Osteoblast (primary cell): ENCODE data around the gene PCDHA12. TPM values are rescaled to one million over a fixed set of nuclear protein-coding genes. Genes with fewer than 3 reads are reported as not detected.

Experiments
- DNase-seq: peaks from one replicate; pipeline ENCODE4 v3.0.0; 2011; ENCODE audit warnings: low spot score, mixed read lengths; ENCODE audit not compliant: insufficient read length; ENCODE audit errors: missing footprints
- H2AFZ ChIP-seq: 2 replicates; pipeline ENCODE4 v1.6.0; 2011; ENCODE audit warnings: mild to moderate bottlenecking, low read length
- H3K27ac ChIP-seq: 2 replicates; pipeline ENCODE4 v1.5.1; 2011; ENCODE audit warnings: mild to moderate bottlenecking, low read depth, low read length, moderate library complexity
- H3K27me3 ChIP-seq: 2 replicates; pipeline ENCODE4 v1.6.0; 2012; ENCODE audit warnings: mild to moderate bottlenecking, control low read depth, inconsistent platforms, low read length, moderate library complexity; ENCODE audit not compliant: insufficient read depth
- H3K36me3 ChIP-seq: 2 replicates; pipeline ENCODE4 v1.5.1; 2011; ENCODE audit warnings: mild to moderate bottlenecking, low read length, control low read depth, moderate library complexity; ENCODE audit not compliant: insufficient read depth
- H3K4me1 ChIP-seq: 2 replicates; pipeline ENCODE4 v1.5.1; 2011; ENCODE audit warnings: mild to moderate bottlenecking, low read length, control low read depth, moderate library complexity; ENCODE audit not compliant: insufficient read depth
- H3K4me2 ChIP-seq: 2 replicates; pipeline ENCODE4 v1.6.0; 2011; ENCODE audit warnings: mild to moderate bottlenecking, low read length; ENCODE audit not compliant: insufficient read depth
- H3K4me3 ChIP-seq: fragments of 200-600 bp; sonication (generic); 3 replicates; pipeline ENCODE4 v1.5.1; 2012; ENCODE audit warnings: mild to moderate bottlenecking, low read length, inconsistent platforms; ENCODE audit not compliant: insufficient read depth
- H3K79me2 ChIP-seq: 2 replicates; pipeline ENCODE4 v1.6.0; 2012; ENCODE audit warnings: mild to moderate bottlenecking, low read length, control low read depth, inconsistent platforms; ENCODE audit not compliant: insufficient read depth
- H3K9me3 ChIP-seq: 2 replicates; pipeline ENCODE4 v1.5.1; 2011; ENCODE audit warnings: low read depth, low read length, control low read depth
- H4K20me1 ChIP-seq: 2 replicates; pipeline ENCODE4 v1.6.0; 2012; ENCODE audit warnings: mild to moderate bottlenecking, low read length, control low read depth; ENCODE audit not compliant: insufficient read depth
- CTCF ChIP-seq: IDR thresholded peaks from 2 replicates; pipeline ENCODE4 v1.5.1; 2011; ENCODE audit warnings: mild to moderate bottlenecking, low read depth, low read length, moderate library complexity; ENCODE audit errors: extremely low read depth
- total RNA-seq: library from RNA; depleted of rRNA; stranded (reverse); fragments of >200 nt; gene quantifications from 2 replicates; pipeline ENCODE4 v1.2.3, GENCODE V29; 2012

The PCDHA12 gene
- total RNA-seq, 1 donor, result 0.36 TPM

DNA sequence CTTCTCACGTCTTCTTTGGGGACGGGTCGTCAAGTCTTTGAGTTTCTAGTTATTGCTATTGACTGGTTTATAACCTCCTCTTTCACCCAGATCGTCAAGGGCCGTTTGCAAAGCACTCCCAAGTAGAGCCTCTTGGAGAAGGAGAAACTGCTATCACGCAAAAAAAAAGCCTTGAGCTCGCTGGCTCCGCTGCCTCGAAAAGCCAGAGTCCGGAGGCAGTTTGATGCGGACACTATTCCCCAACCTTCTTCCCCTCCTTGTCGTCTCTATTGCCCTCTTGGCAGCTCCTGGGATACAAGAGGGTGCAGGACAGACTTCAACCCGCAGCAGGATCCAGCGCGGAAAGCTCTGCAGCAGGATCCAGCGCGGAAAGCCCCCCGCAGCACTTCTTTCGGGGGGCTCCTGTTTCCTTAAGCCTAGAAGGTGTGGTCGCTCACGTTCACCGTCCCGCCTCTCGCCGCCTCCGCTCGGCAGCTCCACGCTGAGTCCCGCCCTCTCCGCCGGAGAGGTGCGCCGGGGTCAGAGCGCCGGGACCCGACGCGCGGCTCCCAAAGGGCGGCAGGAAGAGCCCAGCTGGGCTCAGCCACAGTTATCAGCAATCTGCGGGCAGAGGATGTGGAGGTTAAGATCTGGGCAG lies 50.8 kb downstream of the PCDHA12 start, which contains the start of gene PCDHAC1:
Gene PCDHAC1 (plus strand): TSS at position 494 of the 637 bp plus-strand sequence. CDS start 594 bp downstream, outside the sequence.
- Histone ChIP-seq H3K4me1 (no peaks in the 10 kb centered on the region), H3K4me2 (peak within 1 kb of the TSS; percentile 67), H3K4me3 (peak within 1 kb of the TSS; percentile 58), H4K20me1 (no peaks in the 10 kb centered on the region), H3K36me3 (no peaks in the 10 kb centered on the region), H3K79me2 (no peaks in the 10 kb centered on the region), H3K27me3 (peaks cover 4% of the 10 kb centered on the region), H2AFZ (peak within 1 kb of the TSS; percentile 83), H3K9me3 (no peaks in the 10 kb centered on the region), H3K27ac (no peak within 1 kb of the TSS)
- peak; percentile 3 for DNase-seq
- no peak for TF ChIP-seq CTCF

DNA sequence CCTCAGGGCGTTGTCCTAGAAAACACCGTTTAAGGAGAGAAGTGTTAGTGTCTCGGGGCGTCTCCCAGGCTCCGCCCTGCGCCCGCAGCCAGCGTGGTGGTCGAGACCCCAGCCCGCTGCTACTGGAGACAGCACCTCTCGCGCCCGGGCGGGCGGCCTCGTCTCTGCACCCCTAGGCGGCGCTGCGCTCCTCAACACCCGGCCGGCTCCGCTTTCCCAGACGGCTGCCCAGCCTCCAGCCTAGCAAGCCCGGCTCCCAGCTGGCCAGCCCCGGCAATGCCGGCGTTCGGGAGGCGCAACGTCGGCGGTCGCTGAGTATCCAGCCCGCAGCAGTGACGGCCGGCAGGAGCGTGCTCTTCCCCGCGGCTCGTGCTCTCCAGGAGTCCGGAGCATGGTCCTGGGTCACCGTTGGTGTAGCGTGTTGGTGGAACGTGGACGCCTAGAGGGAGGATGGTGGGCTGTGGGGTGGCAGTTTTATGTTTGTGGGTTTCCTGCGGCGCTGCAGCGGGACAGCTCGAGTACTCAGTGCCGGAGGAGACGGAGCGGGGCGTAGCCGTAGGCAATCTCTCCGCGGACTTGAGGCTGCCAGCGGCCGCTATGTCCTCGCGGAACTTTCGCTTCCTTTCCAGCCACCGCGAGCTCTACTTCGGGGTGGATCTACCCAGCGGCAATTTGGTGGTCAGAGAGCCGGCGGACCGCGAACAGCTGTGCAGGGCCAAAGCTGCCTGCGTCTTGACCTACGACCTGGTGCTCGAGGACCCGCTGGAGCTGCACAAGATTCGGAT lies 51.5 kb downstream of the PCDHA12 start:
- no peak overlapping the region for H3K27ac ChIP-seq
- H4K20me1 ChIP-seq, result no peaks in the 10 kb centered on the region
- peaks cover 4% of the 10 kb centered on the region for H3K27me3 ChIP-seq
- DNase-seq, result peak; percentile 79
- H3K4me3 ChIP-seq, result peak overlapping the region; percentile 58
- peak overlapping the region; percentile 67 for H3K4me2 ChIP-seq
- no peaks in the 10 kb centered on the region for H3K9me3 ChIP-seq
- no peaks in the 10 kb centered on the region for H3K36me3 ChIP-seq
- no peaks in the 10 kb centered on the region for H3K4me1 ChIP-seq
- peak overlapping the region; percentile 83 for H2AFZ ChIP-seq
- no peaks in the 10 kb centered on the region for H3K79me2 ChIP-seq
- TF ChIP-seq CTCF, result peak; percentile 35

GRCh38 chr5:140927228-140927573 lies 52.1 kb downstream of the PCDHA12 start:
- H3K4me1 ChIP-seq, result no peaks in the 10 kb centered on the region
- H3K9me3 ChIP-seq, result no peaks in the 10 kb centered on the region
- peak overlapping the region; percentile 58 for H3K4me3 ChIP-seq
- H2AFZ ChIP-seq, result peak overlapping the region; percentile 83
- peak; percentile 14 for DNase-seq
- no peaks in the 10 kb centered on the region for H3K36me3 ChIP-seq
- H3K79me2 ChIP-seq, result no peaks in the 10 kb centered on the region
- peaks cover 4% of the 10 kb centered on the region for H3K27me3 ChIP-seq
- H4K20me1 ChIP-seq, result no peaks in the 10 kb centered on the region
- H3K4me2 ChIP-seq, result peak overlapping the region; percentile 67
- no peak overlapping the region for H3K27ac ChIP-seq
- TF ChIP-seq CTCF, result no peak

Other genes starting within 250 kb of the PCDHA12 start
- gene CD14, start 242.1 kb upstream of the PCDHA12 start, total RNA-seq, result 1.8 and 4.0 TPM in 2 replicates
- gene TMCO6, start 235.9 kb upstream of the PCDHA12 start, total RNA-seq, result 8.3 and 8.5 TPM in 2 replicates
- gene NDUFA2, start 227.7 kb upstream of the PCDHA12 start, total RNA-seq, result 29.7 and 30.6 TPM in 2 replicates
- gene IK, start 227.5 kb upstream of the PCDHA12 start, total RNA-seq, result 70.1 and 84.3 TPM in 2 replicates
- 30.8 and 32.1 TPM in 2 replicates for gene WDR55, start 210.4 kb upstream of the PCDHA12 start, total RNA-seq
- gene DND1, start 201.7 kb upstream of the PCDHA12 start, total RNA-seq, result 0.59 TPM in 1 of 2 replicates, not detected in the other
- 41.3 and 41.6 TPM in 2 replicates for gene HARS1, start 183.9 kb upstream of the PCDHA12 start, total RNA-seq
- gene HARS2, start 183.9 kb upstream of the PCDHA12 start, total RNA-seq, result 28.6 and 31.5 TPM in 2 replicates
- 31.8 and 33.9 TPM in 2 replicates for gene ZMAT2, start 174.9 kb upstream of the PCDHA12 start, total RNA-seq
- gene PCDHA1, start 89.2 kb upstream of the PCDHA12 start, total RNA-seq, result not detected in 2 replicates
- under 0.01 and 0.29 TPM in 2 replicates for gene PCDHA2, start 80.5 kb upstream of the PCDHA12 start, total RNA-seq
- gene PCDHA3, start 74.3 kb upstream of the PCDHA12 start, total RNA-seq, result 0.36 and 0.59 TPM in 2 replicates
- 0.72 and 0.88 TPM in 2 replicates for gene PCDHA4, start 68.2 kb upstream of the PCDHA12 start, total RNA-seq
- gene PCDHA5, start 53.7 kb upstream of the PCDHA12 start, total RNA-seq, result under 0.01 and 0.29 TPM in 2 replicates
- 0.88 and 1.1 TPM in 2 replicates for gene PCDHA6, start 47.3 kb upstream of the PCDHA12 start, total RNA-seq
- gene PCDHA7, start 41.0 kb upstream of the PCDHA12 start, total RNA-seq, result 0.59 and 0.72 TPM in 2 replicates
- gene PCDHA8, start 34.1 kb upstream of the PCDHA12 start, total RNA-seq, result 0.29 and 0.36 TPM in 2 replicates
- 0.29 and 0.36 TPM in 2 replicates for gene PCDHA9, start 26.9 kb upstream of the PCDHA12 start, total RNA-seq
- 0.36 and 0.59 TPM in 2 replicates for gene PCDHA10, start 19.4 kb upstream of the PCDHA12 start, total RNA-seq
- gene PCDHA11, start 6.4 kb upstream of the PCDHA12 start, total RNA-seq, result 0.29 and 0.36 TPM in 2 replicates
- gene PCDHA13, start 6.8 kb downstream of the PCDHA12 start, total RNA-seq, result under 0.01 TPM in 2 replicates
- 0.29 and 0.36 TPM in 2 replicates for gene PCDHAC1, start 51.0 kb downstream of the PCDHA12 start, total RNA-seq
- 0.36 and 0.59 TPM in 2 replicates for gene PCDHAC2, start 91.2 kb downstream of the PCDHA12 start, total RNA-seq
- gene PCDHB1, start 176.1 kb downstream of the PCDHA12 start, total RNA-seq, result not detected in 2 replicates
- gene PCDHB2, start 219.3 kb downstream of the PCDHA12 start, total RNA-seq, result 1.2 and 1.4 TPM in 2 replicates
- gene PCDHB3, start 225.2 kb downstream of the PCDHA12 start, total RNA-seq, result 0.36 and 0.88 TPM in 2 replicates
- gene PCDHB4, start 246.5 kb downstream of the PCDHA12 start, total RNA-seq, result 1.1 and 1.2 TPM in 2 replicates